CD4-positive, CD25-positive, alpha-beta regulatory T cell (primary cell): Measurements from ENCODE around the gene ARHGAP6. TPM values are rescaled to one million over a fixed set of nuclear protein-coding genes. Genes with fewer than 3 reads are reported as not detected.

Experiments used
- ATAC-seq, 2 donors: fragments of 150-1000 bp; cut with Tn5 transposase; one replicate each; pipeline ENCODE4 v1.10.0; 2021; ENCODE audit warnings: low read depth in 2 of 2, moderate number of reproducible peaks in 2 of 2, moderate library complexity in 1 of 2
- DNase-seq, 3 donors: peaks; one replicate each; pipeline versions ENCODE4 v3.0.0 to v3.0.0-alpha.2; 2012 to 2022; ENCODE audit warnings: mixed read lengths in 1 of 3
- H3K27ac ChIP-seq: one replicate; pipeline ENCODE4 v1.7.0; 2013; ENCODE audit warnings: mild to moderate bottlenecking, low read length; ENCODE audit not compliant: insufficient read depth, poor library complexity, severe bottlenecking
- H3K27me3 ChIP-seq: one replicate; pipeline ENCODE4 v1.7.0; 2013; ENCODE audit warnings: low read length; ENCODE audit not compliant: control insufficient read depth, insufficient read depth
- H3K36me3 ChIP-seq: one replicate; pipeline ENCODE4 v1.7.0; 2013; ENCODE audit warnings: mild to moderate bottlenecking, low read length, moderate library complexity; ENCODE audit not compliant: control insufficient read depth, insufficient read depth
- H3K4me1 ChIP-seq: 2 replicates; pipeline ENCODE4 v1.7.0; 2013; ENCODE audit warnings: mild to moderate bottlenecking, low read length; ENCODE audit not compliant: insufficient read depth, control insufficient read depth, poor library complexity, severe bottlenecking
- H3K4me3 ChIP-seq: one replicate; pipeline ENCODE4 v1.7.0; 2013; ENCODE audit warnings: low read depth, mild to moderate bottlenecking, low read length, moderate library complexity
- H3K9me3 ChIP-seq, 2 experiments: 1 replicate in 1 of 2; 2 replicates in 1 of 2; pipeline ENCODE4 v1.7.0; 2013; ENCODE audit warnings: low read length in 2 of 2, mild to moderate bottlenecking in 1 of 2, moderate library complexity in 1 of 2; ENCODE audit not compliant: control insufficient read depth in 2 of 2
- H3K27ac Mint-ChIP-seq, 3 donors: one replicate each; pipeline ENCODE4 v1.8.0; 2020 to 2022; ENCODE audit warnings: mild to moderate bottlenecking in 3 of 3, mixed read lengths in 3 of 3, moderate library complexity in 2 of 3
- H3K27me3 Mint-ChIP-seq: one replicate; pipeline ENCODE4 v1.8.0; 2022; ENCODE audit warnings: mild to moderate bottlenecking, mixed read lengths
- H3K36me3 Mint-ChIP-seq: one replicate; pipeline ENCODE4 v1.8.0; 2020; ENCODE audit warnings: mixed read lengths
- H3K4me1 Mint-ChIP-seq, 4 donors: one replicate each; pipeline ENCODE4 v1.8.0; 2020 to 2022; ENCODE audit warnings: mixed read lengths in 4 of 4, mild to moderate bottlenecking in 1 of 4
- H3K4me3 Mint-ChIP-seq, 4 donors: one replicate each; pipeline ENCODE4 v1.8.0; 2020 to 2022; ENCODE audit warnings: mild to moderate bottlenecking in 4 of 4, mixed read lengths in 4 of 4, moderate library complexity in 3 of 4
- H3K9me3 Mint-ChIP-seq, 7 donors: one replicate each; pipeline ENCODE4 v1.8.0; 2020 to 2022; ENCODE audit warnings: mixed read lengths in 7 of 7, mild to moderate bottlenecking in 3 of 7, moderate library complexity in 2 of 7
- polyA plus RNA-seq, 4 donors: library from polyadenylated mRNA; unstranded; fragments of 300-500 nt; fragmentation: Illumina TruSeq; gene quantifications; one replicate each; pipeline ENCODE4 v1.2.3, GENCODE V29; 2021
- total RNA-seq: library from RNA; stranded (reverse); gene quantifications from one replicate; pipeline ENCODE4 v1.2.3, GENCODE V29; 2022

Gene ARHGAP6
- total and polyA plus RNA-seq, 5 donors from 2014 or later, result 1.8 TPM; not detected in 4

GRCh38 chrX:11171956-11172355 lies 493.8 kb downstream of the ARHGAP6 start:
- H3K36me3 Mint-ChIP-seq, result no peaks in the 10 kb centered on the region
- peaks cover 0 to 4% (median 0%) of the 10 kb centered on the region in 7 donors for H3K9me3 Mint-ChIP-seq
- no peaks in the 10 kb centered on the region for H3K9me3 ChIP-seq
- H3K27me3 ChIP-seq, result no peaks in the 10 kb centered on the region
- H3K4me1 Mint-ChIP-seq, result no peaks in the 10 kb centered on the region
- ATAC-seq (no peak), DNase-seq (no peak)
- no peak overlapping the region for H3K4me3 ChIP-seq
- no peaks in the 10 kb centered on the region for H3K36me3 ChIP-seq
- H3K4me3 Mint-ChIP-seq, result no peak overlapping the region
- no peak overlapping the region for H3K27ac ChIP-seq
- no peaks in the 10 kb centered on the region for H3K4me1 ChIP-seq
- no peak overlapping the region for H3K27ac Mint-ChIP-seq
- H3K27me3 Mint-ChIP-seq, result peaks cover 5% of the 10 kb centered on the region

DNA sequence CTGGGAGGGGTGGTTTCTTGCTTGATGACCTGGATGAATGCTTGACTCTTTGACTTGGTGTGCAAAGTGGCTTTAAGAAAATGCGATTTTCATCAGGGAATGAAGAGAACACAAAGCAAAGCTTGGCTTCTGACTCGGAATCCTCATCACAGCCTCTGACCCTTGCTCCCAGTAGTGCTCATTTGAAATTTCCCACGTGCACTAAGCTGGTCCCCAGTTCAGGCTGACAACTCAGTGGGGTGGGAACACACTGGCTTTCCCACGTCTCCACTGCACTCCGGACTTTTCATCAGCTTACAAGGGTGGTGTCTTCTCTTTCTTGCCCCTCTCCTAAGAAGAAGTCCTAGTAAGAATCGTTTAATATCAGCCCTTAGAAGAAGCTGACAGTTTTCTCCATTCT lies 501.3 kb downstream of the ARHGAP6 start:
- Mint-ChIP-seq H3K36me3 (no peaks in the 10 kb centered on the region), H3K27me3 (no peaks in the 10 kb centered on the region), H3K27ac (no peak overlapping the region), H3K4me1 (no peaks in the 10 kb centered on the region), H3K9me3 (peaks cover 0 to 1% (median 0%) of the 10 kb centered on the region in 7 donors), H3K4me3 (no peak overlapping the region)
- Histone ChIP-seq H3K36me3 (no peaks in the 10 kb centered on the region), H3K4me1 (no peaks in the 10 kb centered on the region), H3K27ac (no peak overlapping the region), H3K9me3 (no peaks in the 10 kb centered on the region), H3K4me3 (no peak overlapping the region), H3K27me3 (no peaks in the 10 kb centered on the region)
- DNase-seq, result no peak
- ATAC-seq, result no peak

DNA sequence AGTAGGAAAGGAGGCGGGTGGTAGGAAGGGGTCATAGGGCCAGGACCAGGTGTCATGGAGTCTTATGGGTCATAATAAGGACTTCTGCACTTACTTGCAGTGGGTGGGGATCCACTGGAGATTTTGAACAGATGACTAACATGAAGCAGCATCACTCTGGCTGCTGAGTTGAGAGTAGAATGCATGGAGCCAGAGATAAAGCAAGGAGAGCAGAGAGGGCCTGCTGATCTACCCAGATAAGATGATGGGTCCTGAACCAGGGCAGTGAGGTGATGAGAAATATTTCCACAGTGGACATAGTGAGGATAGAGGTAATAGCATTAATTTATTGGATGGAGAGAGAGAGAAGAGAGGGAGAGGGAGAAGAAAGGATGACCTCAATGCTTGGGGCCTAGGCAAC lies 506.6 kb downstream of the ARHGAP6 start:
- H3K27ac ChIP-seq, result no peak overlapping the region
- ATAC-seq (no peak), DNase-seq (no peak)
- Mint-ChIP-seq H3K4me1 (no peaks in the 10 kb centered on the region), H3K4me3 (no peak overlapping the region), H3K36me3 (no peaks in the 10 kb centered on the region), H3K9me3 (no peaks in the 10 kb centered on the region), H3K27me3 (no peaks in the 10 kb centered on the region), H3K27ac (no peak overlapping the region)
- no peaks in the 10 kb centered on the region for H3K9me3 ChIP-seq
- no peak overlapping the region for H3K4me3 ChIP-seq
- H3K36me3 ChIP-seq, result no peaks in the 10 kb centered on the region
- no peaks in the 10 kb centered on the region for H3K4me1 ChIP-seq
- no peaks in the 10 kb centered on the region for H3K27me3 ChIP-seq

DNA sequence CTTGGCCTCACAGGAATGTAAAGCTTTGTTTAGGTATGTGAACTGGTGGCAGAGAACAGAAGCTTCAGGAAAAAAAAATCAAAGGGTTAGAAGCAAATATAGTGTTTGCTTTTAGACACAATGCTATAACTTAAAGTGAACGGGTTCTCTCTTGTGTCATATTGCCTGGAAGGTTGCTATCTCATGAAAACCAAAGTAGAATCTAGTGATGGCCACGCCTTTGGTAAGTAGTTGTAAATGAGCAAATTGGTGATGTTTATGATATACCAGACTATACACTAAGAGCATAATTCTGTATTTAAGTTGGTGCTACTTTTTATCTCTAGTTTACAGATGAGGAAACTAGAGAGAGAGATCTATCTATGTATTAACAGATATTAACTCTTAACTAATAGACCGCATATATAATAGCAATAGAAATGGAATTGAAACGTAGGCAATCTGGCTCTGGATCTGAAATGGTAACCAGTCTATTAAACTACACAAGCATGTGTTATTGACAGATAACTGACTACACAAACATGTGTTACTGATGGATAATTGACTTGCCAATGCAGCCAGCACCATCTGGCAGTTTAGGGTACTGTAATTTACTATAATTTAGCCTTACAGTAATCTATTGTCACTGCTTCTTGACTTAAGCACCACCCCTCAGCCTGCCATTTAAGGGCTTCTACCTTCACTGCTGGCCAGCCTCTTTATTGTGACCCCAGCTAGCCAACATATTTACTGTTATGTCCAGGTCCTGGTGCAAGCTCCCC lies 513.7 kb downstream of the ARHGAP6 start:
- H3K27ac Mint-ChIP-seq, result no peak overlapping the region
- Histone ChIP-seq H3K27me3 (no peaks in the 10 kb centered on the region), H3K9me3 (no peaks in the 10 kb centered on the region), H3K4me3 (no peak overlapping the region), H3K36me3 (no peaks in the 10 kb centered on the region), H3K27ac (no peak overlapping the region), H3K4me1 (no peaks in the 10 kb centered on the region)
- no peaks in the 10 kb centered on the region for H3K9me3 Mint-ChIP-seq
- DNase-seq, result no peak
- H3K36me3 Mint-ChIP-seq, result no peaks in the 10 kb centered on the region
- no peaks in the 10 kb centered on the region for H3K4me1 Mint-ChIP-seq
- no peaks in the 10 kb centered on the region for H3K27me3 Mint-ChIP-seq
- ATAC-seq, result no peak
- H3K4me3 Mint-ChIP-seq, result no peak overlapping the region

DNA sequence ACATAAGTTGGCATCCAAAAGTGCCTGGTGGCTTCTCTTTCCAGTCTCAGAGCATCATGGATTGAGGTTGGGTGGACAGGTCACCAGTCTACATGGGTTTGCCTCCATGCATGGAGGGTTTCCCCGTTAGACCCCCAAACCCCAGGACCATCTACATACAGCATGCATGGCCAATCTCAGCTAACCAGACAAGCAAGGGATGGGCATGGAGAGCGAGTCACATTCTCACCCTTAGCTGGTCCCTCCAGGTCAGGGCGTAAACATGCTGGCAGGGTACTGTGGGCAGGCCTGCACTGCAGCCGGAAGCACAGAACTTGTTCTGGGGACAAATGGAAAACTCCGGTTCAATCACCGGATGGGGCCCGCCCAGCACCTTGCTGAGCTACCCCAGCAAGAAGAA lies 517.3 kb downstream of the ARHGAP6 start:
- Mint-ChIP-seq H3K27ac (no peak overlapping the region), H3K4me1 (peaks cover 0 to 5% (median 0%) of the 10 kb centered on the region in 4 donors), H3K27me3 (no peaks in the 10 kb centered on the region), H3K9me3 (no peaks in the 10 kb centered on the region), H3K4me3 (no peak overlapping the region), H3K36me3 (no peaks in the 10 kb centered on the region)
- Histone ChIP-seq H3K27ac (no peak overlapping the region), H3K4me1 (no peaks in the 10 kb centered on the region), H3K36me3 (no peaks in the 10 kb centered on the region), H3K4me3 (no peak overlapping the region), H3K9me3 (no peaks in the 10 kb centered on the region), H3K27me3 (no peaks in the 10 kb centered on the region)
- ATAC-seq, result no peak
- no peak for DNase-seq

- Histone ChIP-seq H3K27me3 (no peaks in the 10 kb centered on the region), H3K36me3 (no peaks in the 10 kb centered on the region), H3K4me1 (no peaks in the 10 kb centered on the region), H3K27ac (no peak overlapping the region), H3K9me3 (no peaks in the 10 kb centered on the region), H3K4me3 (no peak overlapping the region)
- peaks cover 0 to 5% (median 0%) of the 10 kb centered on the region in 4 donors for H3K4me1 Mint-ChIP-seq
- H3K27me3 Mint-ChIP-seq, result peaks cover 5% of the 10 kb centered on the region
- H3K4me3 Mint-ChIP-seq, result no peak overlapping the region
- H3K36me3 Mint-ChIP-seq, result no peaks in the 10 kb centered on the region
- no peaks in the 10 kb centered on the region for H3K9me3 Mint-ChIP-seq
- H3K27ac Mint-ChIP-seq, result no peak overlapping the region
- ATAC-seq, result no peak
- DNase-seq, result no peak
These were observed 519.3 kb downstream of the ARHGAP6 start for GRCh38 chrX:11146411-11146810.

- Mint-ChIP-seq H3K27ac (no peak overlapping the region), H3K4me3 (peak overlapping the region in 1 of 4 donors; percentile 13), H3K27me3 (peaks cover 5% of the 10 kb centered on the region), H3K36me3 (no peaks in the 10 kb centered on the region), H3K4me1 (peaks cover 0 to 5% (median 0%) of the 10 kb centered on the region in 4 donors), H3K9me3 (no peaks in the 10 kb centered on the region)
- Histone ChIP-seq H3K4me3 (peak overlapping the region; percentile 55), H3K9me3 (no peaks in the 10 kb centered on the region), H3K27ac (no peak overlapping the region), H3K36me3 (no peaks in the 10 kb centered on the region), H3K27me3 (no peaks in the 10 kb centered on the region), H3K4me1 (no peaks in the 10 kb centered on the region)
- DNase-seq, result peak; percentile 12 to 75 (median 56)
- peak in 1 of 2 donors; percentile 53 for ATAC-seq
These were observed 521.6 kb downstream of the ARHGAP6 start for GRCh38 chrX:11143931-11144678.
